H1 (cell line): ENCODE results near the gene ACOT9. TPM values are rescaled to one million over a fixed set of nuclear protein-coding genes. Genes with fewer than 3 reads are reported as not detected.

Source experiments
- CTCF ChIA-PET: fragments of 300-600 bp; sonication (Branson Sonifier 250); formaldehyde crosslinking; loops from one replicate; lab custom pipeline; 2021; ENCODE audit not compliant: partially characterized antibody; lab: Charles Lee
- POLR2A ChIA-PET: fragments of 300-600 bp; sonication (Branson Sonifier 250); formaldehyde crosslinking; loops from one replicate; lab custom pipeline; 2021; ENCODE audit warnings: inconsistent platforms; ENCODE audit not compliant: partially characterized antibody; lab: Charles Lee
- DNase-seq, 2 experiments: peaks; one replicate each; pipeline versions ENCODE4 v3.0.0 to v3.0.0-alpha.2; 2010 to 2022; ENCODE audit warnings: low spot score in 2 of 2, low read depth in 1 of 2, mixed read lengths in 1 of 2
- FAIRE-seq: peaks from 2 replicates; lab custom pipeline; 2011; peaks lifted over from hg19 to GRCh38; lab: Jason Lieb, UNC
- H2AFZ ChIP-seq: 2 replicates; pipeline ENCODE4 v1.8.1; 2012; ENCODE audit warnings: low read length, inconsistent platforms
- H2AK5ac ChIP-seq: 2 replicates; pipeline ENCODE4 v1.6.1; 2013; ENCODE audit warnings: low read depth, low read length
- H2BK120ac ChIP-seq: replicated peaks from 2 replicates; pipeline ENCODE3; 2013; ENCODE audit warnings: low read depth, low read length, inconsistent platforms
- H2BK12ac ChIP-seq: 2 replicates; pipeline ENCODE4 v1.6.1; 2013; ENCODE audit warnings: low read depth, low read length
- H2BK15ac ChIP-seq: 2 replicates; pipeline ENCODE4 v1.6.1; 2013; ENCODE audit warnings: low read length
- H2BK20ac ChIP-seq: 2 replicates; pipeline ENCODE4 v1.6.1; 2013; ENCODE audit warnings: low read length
- H2BK5ac ChIP-seq: 2 replicates; pipeline ENCODE4 v1.6.1; 2013; ENCODE audit warnings: low read depth, low read length
- H3K14ac ChIP-seq: 2 replicates; pipeline ENCODE4 v1.6.1; 2013; ENCODE audit warnings: inconsistent platforms; ENCODE audit not compliant: insufficient read length
- H3K18ac ChIP-seq: 2 replicates; pipeline ENCODE4 v1.6.1; 2013; ENCODE audit warnings: low read length; ENCODE audit errors: extremely low read depth
- H3K23ac ChIP-seq: 2 replicates; pipeline ENCODE4 v1.6.1; 2013; ENCODE audit warnings: inconsistent platforms; ENCODE audit not compliant: insufficient read length
- H3K23me2 ChIP-seq: 2 replicates; pipeline ENCODE4 v1.6.1; 2013; ENCODE audit warnings: low read depth, low read length
- H3K27ac ChIP-seq: 2 replicates; pipeline ENCODE4 v1.6.1; 2011; ENCODE audit warnings: low read depth, low read length, inconsistent platforms
- H3K27me3 ChIP-seq, 4 experiments: replicated peaks in 1 of 4; 1 replicate in 1 of 4; 2 replicates in 3 of 4; pipeline versions ENCODE4 v1.6.1 to v1.8.1; 2011 to 2013; ENCODE audit warnings: low read length in 3 of 4, mild to moderate bottlenecking in 3 of 4, inconsistent platforms in 2 of 4, mixed read lengths in 2 of 4, moderate library complexity in 1 of 4; ENCODE audit not compliant: control insufficient read depth in 3 of 4, insufficient read depth in 3 of 4; ENCODE audit errors: extremely low read depth in 1 of 4
- H3K36me3 ChIP-seq, 4 experiments: 2 replicates each; pipeline versions ENCODE4 v1.6.1 to v1.8.1; 2011 to 2013; ENCODE audit warnings: mild to moderate bottlenecking in 4 of 4, low read length in 3 of 4, moderate library complexity in 2 of 4, control low read depth in 1 of 4, inconsistent platforms in 1 of 4; ENCODE audit not compliant: insufficient read depth in 4 of 4, control insufficient read depth in 2 of 4
- H3K4ac ChIP-seq: replicated peaks from 2 replicates; pipeline ENCODE3; 2013; ENCODE audit warnings: low read length, low read depth, mixed read lengths, inconsistent platforms; ENCODE audit not compliant: insufficient read length
- H3K4me1 ChIP-seq, 4 experiments: replicated peaks in 1 of 4; 1 replicate in 1 of 4; 2 replicates in 3 of 4; pipeline versions ENCODE4 v1.6.1 to v1.8.1; 2011 to 2013; ENCODE audit warnings: low read length in 3 of 4, inconsistent platforms in 2 of 4, mixed read lengths in 1 of 4; ENCODE audit not compliant: insufficient read depth in 4 of 4, control insufficient read depth in 3 of 4
- H3K4me2 ChIP-seq, 2 experiments: 2 replicates each; pipeline versions ENCODE4 v1.6.1 to v1.8.1; 2011 to 2013; ENCODE audit warnings: low read depth in 2 of 2, low read length in 2 of 2, control low read depth in 1 of 2, inconsistent platforms in 1 of 2, mild to moderate bottlenecking in 1 of 2; ENCODE audit not compliant: insufficient read depth in 1 of 2
- H3K4me3 ChIP-seq, 4 experiments: fragments of 200-600, 300-600 bp in 1 of 4; sonication (generic), shearing (Covaris generic), sonication (Bioruptor Twin) in 1 of 4; 2 replicates each; pipeline versions ENCODE4 v1.5.1 to v1.8.1; 2011 to 2016; ENCODE audit warnings: low read length in 4 of 4, low read depth in 3 of 4, control low read depth in 2 of 4, inconsistent platforms in 2 of 4, mild to moderate bottlenecking in 2 of 4, mixed read lengths in 1 of 4, moderate library complexity in 1 of 4; ENCODE audit not compliant: insufficient read depth in 2 of 4; ENCODE audit errors: extremely low read depth in 1 of 4
- H3K56ac ChIP-seq: replicated peaks from 2 replicates; pipeline ENCODE3; 2013; ENCODE audit warnings: low read depth, mild to moderate bottlenecking, mixed read lengths, low read length, inconsistent platforms; ENCODE audit not compliant: insufficient read length
- H3K79me1 ChIP-seq: 2 replicates; pipeline ENCODE4 v1.6.1; 2013; ENCODE audit warnings: low read depth, low read length, control low read depth
- H3K79me2 ChIP-seq, 2 experiments: 2 replicates each; pipeline versions ENCODE4 v1.6.1 to v1.8.1; 2012 to 2013; ENCODE audit warnings: low read length in 2 of 2, mild to moderate bottlenecking in 2 of 2, inconsistent platforms in 1 of 2; ENCODE audit not compliant: insufficient read depth in 2 of 2, control insufficient read depth in 1 of 2
- H3K9ac ChIP-seq, 4 experiments: replicated peaks in 1 of 4; 1 replicate in 1 of 4; 2 replicates in 3 of 4; pipeline versions ENCODE4 v1.6.1 to v1.8.1; 2011 to 2013; ENCODE audit warnings: low read depth in 3 of 4, low read length in 3 of 4, control low read depth in 2 of 4, mild to moderate bottlenecking in 2 of 4, moderate library complexity in 2 of 4, inconsistent platforms in 1 of 4; ENCODE audit errors: extremely low read depth in 1 of 4
- H3K9me3 ChIP-seq, 2 experiments: 2 replicates each; pipeline versions ENCODE4 v1.6.1 to v1.8.1; 2012 to 2013; ENCODE audit warnings: mild to moderate bottlenecking in 2 of 2, moderate library complexity in 2 of 2, control low read depth in 1 of 2, inconsistent platforms in 1 of 2, low read depth in 1 of 2, low read length in 1 of 2, mixed read lengths in 1 of 2; ENCODE audit not compliant: insufficient read depth in 2 of 2
- H4K20me1 ChIP-seq, 2 experiments: replicated peaks in 1 of 2; 2 replicates each; pipeline versions ENCODE3 to v1.8.1; 2011 to 2013; ENCODE audit warnings: inconsistent platforms in 2 of 2, low read length in 2 of 2, mild to moderate bottlenecking in 1 of 2; ENCODE audit not compliant: insufficient read depth in 2 of 2, control insufficient read depth in 1 of 2
- H4K5ac ChIP-seq: 2 replicates; pipeline ENCODE4 v1.6.1; 2013; ENCODE audit warnings: low read length, low read depth, mixed read lengths, inconsistent platforms; ENCODE audit not compliant: insufficient read length
- H4K8ac ChIP-seq: 2 replicates; pipeline ENCODE4 v1.8.0; 2013; ENCODE audit warnings: mild to moderate bottlenecking, moderate library complexity, low read length, inconsistent platforms; ENCODE audit not compliant: insufficient read depth; ENCODE audit errors: extremely low read depth
- H4K91ac ChIP-seq: replicated peaks from 2 replicates; pipeline ENCODE3; 2013; ENCODE audit warnings: low read length, mixed read lengths, inconsistent platforms; ENCODE audit not compliant: insufficient read length
- ASH2L ChIP-seq: fragments of 200-600, 300-600 bp; sonication (generic); IDR thresholded peaks from one replicate; pipeline ENCODE4 v1.7.1; 2017; ENCODE audit warnings: low read length
- HDAC6 ChIP-seq: IDR thresholded peaks from one replicate; pipeline ENCODE4 v1.7.1; 2012; ENCODE audit warnings: low read depth, mild to moderate bottlenecking, inconsistent platforms, low read length, moderate library complexity
- YY1 ChIP-seq: IDR thresholded peaks from 2 replicates; pipeline ENCODE4 v1.6.1; 2011; ENCODE audit warnings: low read depth, mild to moderate bottlenecking, low read length
- WGBS, 2 experiments: shearing (Covaris generic) in 1 of 2; methylation state at CpG; one replicate each; pipeline versions ENCODE4 v1.1.6 to v1.1.7; 2013 to 2015; ENCODE audit warnings: low lambda C conversion rate in 2 of 2, mixed read lengths in 2 of 2, inconsistent platforms in 1 of 2, low coverage in 1 of 2, missing lambda C conversion rate in 1 of 2; ENCODE audit not compliant: insufficient replicate concordance in 2 of 2, insufficient coverage in 1 of 2, insufficient read length in 1 of 2; ENCODE audit errors: extremely low coverage in 1 of 2, missing lambda C conversion rate in 1 of 2; 5-methylcytosine and 5-hydroxymethylcytosine counted together
- polyA plus RNA-seq, 7 experiments: library from polyadenylated mRNA; depleted of rRNA in 3 of 7; stranded (reverse) in 5 of 7; unstranded in 2 of 7; fragments of >200 nt in 5 of 7; fragments of 200-250 nt in 2 of 7; gene quantifications; 1 replicate in 5 of 7; 2 replicates in 1 of 7; 4 replicates in 1 of 7; pipeline versions ENCODE4 v1.2.1 to v1.2.3, GENCODE V29; 2011 to 2013; ENCODE audit warnings: missing spikeins in 2 of 7, mixed read lengths in 2 of 7
- total RNA-seq: library from RNA; stranded (reverse); fragmentation: NEBNext Ultra II Directional; extraction: Animal tissue kit (Norgen Biotek cat#: 25700); gene quantifications from 2 replicates; pipeline ENCODE4 v1.2.1, GENCODE V29; 2021
- TF ChIP-seq, protein P1 (sequence below): IDR thresholded peaks from 2 replicates; pipeline ENCODE4 v1.6.1; 2012; ENCODE audit warnings: low read length, inconsistent platforms

The ACOT9 gene
- total and polyA plus RNA-seq, 2 of the 8 experiments (the other 6 are each of a cell fraction or from before 2014, with no cell fraction given): 20.7 to 39.5 TPM

DNA sequence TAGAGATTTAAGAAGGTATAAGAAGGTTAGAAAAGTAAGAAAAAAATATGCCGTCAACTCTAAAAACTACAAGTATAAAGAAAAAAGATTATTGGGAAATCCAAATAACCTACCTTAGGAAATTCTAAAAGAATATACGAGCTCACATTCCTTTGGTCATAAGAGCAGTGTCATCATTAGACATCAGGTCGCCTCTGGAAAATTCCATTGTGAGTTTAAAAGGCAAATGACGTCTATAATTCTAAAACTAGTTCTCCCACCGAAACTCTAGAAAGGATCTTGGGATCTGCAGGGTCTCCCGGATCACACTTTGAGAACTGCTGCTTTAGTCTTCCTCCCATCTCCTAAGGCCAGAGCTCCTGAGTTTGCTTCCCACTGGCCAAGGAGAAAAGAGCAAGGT lies 39.4 kb upstream of the ACOT9 start:
- DNase-seq: no peak
- no peaks in the 10 kb centered on the region for H4K20me1 ChIP-seq
- no peak overlapping the region for H3K4ac ChIP-seq
- no peak for FAIRE-seq
- 60% methylated on average over 6 of the region's 6 CpGs; no CpG with 5 or more reads in 1 of the 2 experiments for WGBS, 2 experiments
- no peaks in the 10 kb centered on the region for H3K79me2 ChIP-seq
- H2BK120ac ChIP-seq: no peak overlapping the region
- H3K79me1 ChIP-seq: no peaks in the 10 kb centered on the region
- H3K4me3 ChIP-seq: no peak overlapping the region
- H3K14ac ChIP-seq: no peak overlapping the region
- H4K5ac ChIP-seq: no peak overlapping the region
- H2BK20ac ChIP-seq: no peak overlapping the region
- no peak overlapping the region; the same call in 1 of the 2 replicates for H3K18ac ChIP-seq
- no peak overlapping the region for H3K23ac ChIP-seq
- no peak overlapping the region for H4K8ac ChIP-seq
- no peak overlapping the region for H3K56ac ChIP-seq
- H2AFZ ChIP-seq: no peak overlapping the region
- H3K36me3 ChIP-seq: peaks cover 0 to 8% (median 0%) of the 10 kb centered on the region in 4 experiments; a peak in 1 of 8 replicates
- H3K4me1 ChIP-seq: no peaks in the 10 kb centered on the region
- H4K91ac ChIP-seq: no peak overlapping the region
- no peak overlapping the region for H3K9ac ChIP-seq
- H3K27me3 ChIP-seq: no peaks in the 10 kb centered on the region
- H3K27ac ChIP-seq: no peak overlapping the region
- ChIA-PET POLR2A (interaction anchor here (0.5 to 1.8 kb wide), 16 partner anchors 10 to 273 kb away, joined by 3 to 12 read pairs (median 3); partner anchors contain the start of genes APOO, CXorf58 and EIF2S3), CTCF (interaction anchor here (0.8 to 3.6 kb wide), 8 partner anchors 9 to 124 kb away, joined by 3 to 20 read pairs (median 4); no protein-coding TSS in a partner anchor)
- TF ChIP-seq, protein P1, sequence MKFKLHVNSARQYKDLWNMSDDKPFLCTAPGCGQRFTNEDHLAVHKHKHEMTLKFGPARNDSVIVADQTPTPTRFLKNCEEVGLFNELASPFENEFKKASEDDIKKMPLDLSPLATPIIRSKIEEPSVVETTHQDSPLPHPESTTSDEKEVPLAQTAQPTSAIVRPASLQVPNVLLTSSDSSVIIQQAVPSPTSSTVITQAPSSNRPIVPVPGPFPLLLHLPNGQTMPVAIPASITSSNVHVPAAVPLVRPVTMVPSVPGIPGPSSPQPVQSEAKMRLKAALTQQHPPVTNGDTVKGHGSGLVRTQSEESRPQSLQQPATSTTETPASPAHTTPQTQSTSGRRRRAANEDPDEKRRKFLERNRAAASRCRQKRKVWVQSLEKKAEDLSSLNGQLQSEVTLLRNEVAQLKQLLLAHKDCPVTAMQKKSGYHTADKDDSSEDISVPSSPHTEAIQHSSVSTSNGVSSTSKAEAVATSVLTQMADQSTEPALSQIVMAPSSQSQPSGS: no peak
- TF ChIP-seq ASH2L: no peak
- TF ChIP-seq YY1: no peak
- no peak for TF ChIP-seq HDAC6
- H3K9me3 ChIP-seq: no peaks in the 10 kb centered on the region
- no peak overlapping the region for H2BK5ac ChIP-seq
- no peak overlapping the region for H2AK5ac ChIP-seq
- H3K23me2 ChIP-seq: peaks cover 3% of the 10 kb centered on the region; the same call in 1 of the 2 replicates
- no peak overlapping the region for H2BK15ac ChIP-seq
- no peak overlapping the region for H2BK12ac ChIP-seq
- peak overlapping the region in 1 of 2 experiments; percentile 47; a peak in 2 of 4 replicates for H3K4me2 ChIP-seq
